CD4-positive, alpha-beta T cell treated with Interleukin-6 for 4 hours (primary cell): Measurements from ENCODE around the gene C19orf47.

Source experiments
- DNase-seq: peaks from one replicate; pipeline ENCODE4 v3.0.0-alpha.2; 2020; ENCODE audit warnings: mixed read lengths

The C19orf47 gene, protein sequence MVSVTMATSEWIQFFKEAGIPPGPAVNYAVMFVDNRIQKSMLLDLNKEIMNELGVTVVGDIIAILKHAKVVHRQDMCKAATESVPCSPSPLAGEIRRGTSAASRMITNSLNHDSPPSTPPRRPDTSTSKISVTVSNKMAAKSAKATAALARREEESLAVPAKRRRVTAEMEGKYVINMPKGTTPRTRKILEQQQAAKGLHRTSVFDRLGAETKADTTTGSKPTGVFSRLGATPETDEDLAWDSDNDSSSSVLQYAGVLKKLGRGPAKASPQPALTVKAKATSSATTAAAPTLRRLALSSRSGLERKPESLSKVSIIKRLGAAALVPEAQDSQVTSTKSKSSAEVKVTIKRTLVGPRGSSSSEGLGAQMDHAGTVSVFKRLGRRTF

DNA sequence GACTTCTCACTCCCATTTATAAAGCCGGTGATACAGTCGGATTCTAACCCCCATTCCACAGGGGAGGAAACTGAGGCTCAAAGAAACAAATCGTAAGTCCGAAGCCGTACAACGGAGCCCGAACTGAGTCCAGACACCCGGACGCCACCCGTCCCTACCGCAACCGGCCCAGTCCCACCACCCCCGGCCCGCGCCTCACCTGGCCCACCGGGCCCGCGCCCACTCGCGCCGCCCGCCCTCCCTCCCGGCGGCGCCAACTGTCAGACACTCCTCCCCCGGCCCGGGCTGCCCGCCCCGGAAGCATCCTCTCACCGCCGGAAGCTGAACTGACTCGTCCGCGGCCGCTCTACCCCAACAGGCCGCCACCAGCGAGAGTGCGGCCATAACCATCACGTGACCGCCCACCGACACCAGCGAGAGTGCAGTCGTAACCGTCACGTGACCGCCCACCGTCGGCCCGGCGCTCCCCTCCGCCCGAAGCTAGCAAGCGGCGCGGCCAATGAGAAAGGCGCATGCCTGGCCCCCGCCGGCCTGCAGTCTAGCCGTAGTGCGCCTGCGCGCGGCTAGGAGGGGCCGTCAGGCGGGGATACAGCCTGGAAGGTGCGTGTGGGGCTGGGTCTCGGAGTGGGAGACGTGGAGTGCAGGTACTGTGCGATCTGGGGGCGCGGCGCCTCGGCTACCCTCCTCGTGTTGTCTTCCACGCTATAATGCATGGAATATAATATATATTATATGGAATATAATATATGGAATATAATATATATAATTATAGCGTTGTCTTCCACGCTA is at the start of gene C19orf47, which contains the start of gene PLD3:
TSS of gene C19orf47 (minus strand) at position 273 of the 789 bp plus-strand sequence. CDS start 6,540 bp downstream, outside the sequence.
TSS of gene PLD3 (plus strand) at position 571 of the 789 bp plus-strand sequence. CDS start 17,789 bp downstream, outside the sequence.
- DNase-seq = peak; percentile 99

DNA sequence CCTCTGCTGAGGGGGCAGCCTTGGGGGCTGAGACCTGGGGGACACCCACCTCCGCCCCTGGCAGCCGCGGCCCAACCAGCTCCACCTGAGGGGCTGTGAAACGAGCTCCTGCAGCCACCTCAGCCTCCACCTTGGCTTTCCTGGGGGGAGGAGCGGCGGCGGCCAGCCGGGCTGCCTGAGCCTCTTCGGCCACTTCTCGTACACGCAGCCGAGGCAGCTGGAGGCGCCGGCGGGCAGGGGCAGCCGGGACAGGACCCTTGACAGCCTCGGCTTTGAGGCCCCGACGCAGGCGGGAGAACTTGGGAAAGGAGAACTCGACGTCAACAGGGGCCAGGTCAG is 49.3 kb upstream of the C19orf47 start:
- no peak for DNase-seq

DNA sequence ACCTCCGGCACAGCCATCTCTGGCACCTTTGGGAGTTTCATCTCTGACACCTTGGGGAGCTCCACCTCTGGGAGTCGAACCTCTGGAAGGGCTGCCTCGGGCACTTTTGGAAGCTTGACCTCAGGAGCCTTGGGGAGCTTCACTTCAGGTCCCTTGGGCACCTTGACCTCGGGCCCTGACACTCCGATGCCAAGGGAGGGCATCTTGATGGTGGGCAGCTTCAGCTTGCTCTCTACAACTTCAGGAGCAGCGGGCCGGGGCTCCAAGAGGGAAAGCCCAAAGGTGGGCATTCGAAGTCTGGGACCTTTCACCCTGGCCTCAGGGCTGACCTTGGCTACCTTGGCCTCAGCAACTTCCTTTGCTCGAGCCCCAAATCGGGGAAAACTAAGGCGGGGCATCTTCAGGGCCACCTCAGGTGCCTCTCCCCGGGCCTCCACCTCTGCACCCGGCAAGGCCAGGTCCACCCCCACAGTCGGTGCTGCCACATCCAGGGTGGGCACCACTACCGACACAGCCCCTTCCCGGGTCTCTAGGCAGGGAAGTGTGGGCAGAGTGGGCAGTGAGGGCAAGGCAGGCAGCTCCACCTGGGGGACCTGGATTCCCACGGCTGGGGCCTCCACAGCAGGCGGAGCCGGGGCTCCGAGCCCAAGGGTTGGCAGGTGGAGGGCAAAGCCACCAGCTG is 48.8 kb upstream of the C19orf47 start:
- DNase-seq = no peak

DNA sequence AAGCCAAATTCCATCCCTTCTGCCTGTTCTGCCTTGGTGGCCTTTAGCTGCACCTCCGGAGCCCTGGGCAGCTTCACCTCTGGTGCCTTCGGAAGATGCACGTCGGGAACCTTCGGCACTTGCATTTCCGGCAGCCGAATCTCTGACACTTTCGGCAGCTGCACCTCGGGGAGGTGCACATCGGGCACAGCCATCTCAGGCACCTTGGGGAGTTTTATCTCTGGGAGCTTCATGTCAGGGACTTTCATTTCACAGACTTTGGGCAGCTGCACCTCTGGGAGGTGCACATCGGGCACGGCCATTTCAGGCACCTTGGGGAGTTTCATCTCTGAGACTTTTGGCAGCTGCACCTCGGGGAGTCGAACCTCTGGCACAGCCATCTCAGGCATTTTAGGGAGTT is 47.8 kb upstream of the C19orf47 start:
- no peak for DNase-seq

DNA sequence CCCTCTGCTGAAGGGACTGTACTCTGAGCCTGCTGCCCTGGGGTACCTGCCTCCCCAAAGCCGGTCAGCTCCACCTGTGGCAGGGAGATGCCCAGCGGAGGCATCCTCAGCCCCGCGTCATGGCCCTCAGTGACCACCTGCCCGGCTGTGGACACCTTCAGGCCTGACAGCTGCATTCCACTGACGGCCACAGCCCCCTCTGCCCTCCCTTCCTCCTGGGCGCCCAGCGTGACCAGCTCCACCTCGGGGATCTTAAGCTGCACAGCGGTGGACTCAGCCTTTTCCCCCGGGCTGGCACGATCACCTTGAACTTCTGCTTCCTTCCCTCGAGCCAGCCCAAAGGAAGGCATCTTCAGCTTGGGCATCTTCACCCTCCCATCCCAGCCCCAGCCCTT is 46.6 kb upstream of the C19orf47 start:
- no peak for DNase-seq

DNA sequence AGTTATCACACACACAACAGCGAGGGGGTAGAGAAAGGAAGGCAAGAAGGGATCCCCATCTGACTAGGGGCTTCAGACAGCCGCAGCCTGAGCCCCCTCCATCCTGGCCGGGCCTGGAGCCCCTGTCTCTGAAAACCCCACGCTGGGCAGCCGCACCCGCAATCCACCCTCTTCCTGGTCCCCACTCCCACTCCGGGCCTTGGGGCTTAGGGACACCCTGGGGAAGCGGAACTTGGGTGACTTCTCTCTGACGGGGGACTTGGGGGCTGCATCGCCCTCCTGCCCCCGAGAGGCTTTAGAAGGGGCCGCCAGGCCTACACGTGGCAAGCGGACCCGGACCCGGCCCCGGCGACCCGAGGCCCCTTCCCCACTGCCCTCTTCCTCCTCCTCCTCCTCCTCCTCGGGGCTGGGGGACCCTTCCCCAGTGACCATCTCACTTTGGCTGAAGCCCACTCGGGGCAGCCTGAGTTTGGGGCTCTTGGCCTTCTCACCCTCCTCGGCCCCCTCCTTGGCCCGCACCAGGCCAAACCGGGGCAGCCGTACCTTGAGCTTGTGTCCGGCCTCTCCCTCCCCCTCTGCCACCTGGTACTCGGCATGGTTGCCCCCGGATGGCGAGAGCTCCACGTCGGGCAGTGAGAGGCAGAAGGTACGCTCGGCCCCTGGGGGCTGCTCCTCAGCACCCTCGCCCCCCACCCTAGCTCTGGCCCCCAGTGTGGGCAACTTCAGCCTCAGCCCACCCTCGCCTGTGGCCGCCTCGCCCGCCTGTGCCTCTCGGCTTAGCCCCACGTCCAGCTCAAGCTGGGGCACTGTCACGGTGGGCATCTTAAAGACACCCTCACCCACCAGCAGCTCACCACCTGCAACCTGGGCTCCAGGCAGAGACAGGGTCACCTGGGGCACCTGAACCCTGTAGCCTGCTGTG is 46.0 kb upstream of the C19orf47 start:
- no peak for DNase-seq

DNA sequence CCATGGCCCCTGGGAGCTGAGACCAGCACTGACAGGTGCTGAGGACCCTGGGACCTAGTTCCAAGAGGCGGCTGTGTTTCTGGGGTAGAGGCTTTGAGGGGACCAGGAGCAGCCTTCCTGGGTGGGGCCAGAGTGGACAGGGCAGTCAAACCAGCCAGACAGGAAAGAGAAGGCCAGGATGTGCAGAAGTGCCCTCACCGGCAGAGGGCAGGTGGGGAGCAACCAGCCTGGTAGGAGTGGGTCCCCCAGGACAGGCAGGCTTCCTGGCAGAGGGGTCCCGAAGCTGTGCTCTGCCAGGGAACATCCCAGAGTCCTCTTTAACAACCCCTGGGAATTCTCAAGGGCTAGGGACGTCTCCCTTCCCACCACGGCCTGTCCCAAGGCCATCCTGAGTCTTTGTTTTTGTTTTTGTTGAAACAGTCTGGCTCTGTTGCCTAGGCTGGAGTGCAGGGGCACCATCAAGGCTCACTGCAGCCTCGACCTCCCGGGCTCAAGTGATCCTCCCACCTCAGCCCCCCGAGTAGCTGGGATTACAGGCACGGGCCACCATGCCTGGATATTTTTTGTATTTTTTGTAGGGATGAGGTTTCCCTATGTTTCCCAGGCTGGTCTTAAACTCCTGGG is 44.8 kb upstream of the C19orf47 start:
- DNase-seq = no peak

DNA sequence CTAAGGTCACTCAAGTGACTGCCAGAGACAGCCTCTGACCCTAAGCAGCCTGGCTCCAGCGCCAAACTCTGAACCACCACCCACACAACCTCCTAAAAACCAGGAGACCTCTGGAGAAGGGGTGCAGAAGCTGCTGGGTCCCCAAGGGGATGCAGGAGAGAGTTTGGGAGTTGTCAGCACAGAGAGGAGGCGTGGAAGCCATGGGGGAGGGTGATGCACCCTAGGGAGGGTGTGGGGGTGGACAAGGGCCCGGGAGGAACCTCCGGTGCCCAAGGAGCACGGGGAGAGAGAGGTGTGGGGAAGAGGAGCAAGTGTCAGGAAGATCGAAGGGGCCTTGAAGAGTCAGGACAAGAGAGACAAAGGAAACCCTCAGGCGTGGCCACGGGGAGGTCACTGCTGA is 43.9 kb upstream of the C19orf47 start:
- DNase-seq = no peak

DNA sequence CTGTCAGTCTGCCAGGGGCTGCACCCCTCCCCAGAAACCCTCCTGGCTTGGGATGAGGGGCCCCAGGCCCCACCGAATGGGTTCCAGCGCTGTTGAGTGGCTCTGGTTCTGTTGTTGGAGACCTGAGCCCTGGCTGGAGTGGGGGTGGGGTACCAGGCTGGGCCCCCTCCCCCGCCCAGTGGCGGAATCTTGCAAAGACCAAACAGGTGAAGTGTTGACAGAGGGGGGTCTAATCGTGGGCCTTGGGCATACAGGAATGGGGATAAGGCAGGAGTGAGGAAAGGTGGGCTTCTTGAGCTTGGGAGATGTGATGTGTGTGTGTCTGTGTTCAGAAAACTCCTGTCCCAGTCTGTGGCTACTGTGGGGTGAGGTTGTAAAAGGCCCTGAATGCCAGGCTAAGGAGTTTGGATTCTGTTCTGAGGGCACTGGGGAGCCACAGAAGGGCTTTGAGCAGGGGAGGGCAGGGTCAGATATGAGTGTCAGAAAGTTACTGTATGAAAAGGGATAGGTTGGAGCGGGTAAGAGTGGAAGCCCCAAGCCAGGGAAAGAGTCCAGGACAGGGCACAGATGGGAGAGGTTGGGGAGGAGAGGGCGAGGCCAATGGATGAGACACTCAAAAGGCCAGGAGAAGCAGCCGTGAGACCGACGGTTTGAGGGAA is 42.0 kb upstream of the C19orf47 start, which contains the start of gene HIPK4:
TSS of gene HIPK4 (minus strand) at position 98 of the 659 bp plus-strand sequence. CDS start 279 bp downstream, outside the sequence.
- DNase-seq = no peak

DNA sequence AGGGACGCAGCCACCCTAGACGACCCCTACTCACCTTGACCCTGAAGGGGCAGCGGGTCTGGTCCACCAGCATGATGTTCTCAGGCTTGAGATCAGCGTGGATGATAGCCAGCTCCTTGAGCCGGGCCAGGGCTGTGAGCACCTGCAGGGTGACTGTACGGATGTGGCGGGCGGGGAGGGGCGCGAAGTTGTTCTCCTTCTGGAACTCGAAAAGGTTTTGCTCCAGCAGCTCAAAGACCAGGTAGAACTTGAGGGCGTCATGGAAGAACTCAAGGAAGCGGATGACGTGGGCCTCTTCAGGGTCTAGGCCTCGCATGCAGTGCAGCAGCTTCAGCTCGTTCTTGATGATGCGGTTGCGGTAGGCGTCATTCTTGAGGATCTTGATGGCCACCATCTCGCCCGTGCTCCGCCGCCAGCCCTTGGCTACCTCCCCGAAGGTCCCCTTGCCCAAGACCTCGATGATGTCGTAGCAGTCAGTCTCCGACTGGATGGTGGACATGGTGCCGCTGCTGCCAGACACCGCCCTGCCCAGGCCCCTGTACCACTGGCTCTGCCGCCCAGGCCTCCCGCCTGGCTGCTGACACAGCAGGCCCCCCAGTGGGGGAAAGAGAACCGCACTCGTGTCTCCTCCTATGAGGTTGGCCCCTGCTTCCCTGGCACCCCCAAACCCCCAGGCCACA is 41.3 kb upstream of the C19orf47 start:
- DNase-seq = no peak

DNA sequence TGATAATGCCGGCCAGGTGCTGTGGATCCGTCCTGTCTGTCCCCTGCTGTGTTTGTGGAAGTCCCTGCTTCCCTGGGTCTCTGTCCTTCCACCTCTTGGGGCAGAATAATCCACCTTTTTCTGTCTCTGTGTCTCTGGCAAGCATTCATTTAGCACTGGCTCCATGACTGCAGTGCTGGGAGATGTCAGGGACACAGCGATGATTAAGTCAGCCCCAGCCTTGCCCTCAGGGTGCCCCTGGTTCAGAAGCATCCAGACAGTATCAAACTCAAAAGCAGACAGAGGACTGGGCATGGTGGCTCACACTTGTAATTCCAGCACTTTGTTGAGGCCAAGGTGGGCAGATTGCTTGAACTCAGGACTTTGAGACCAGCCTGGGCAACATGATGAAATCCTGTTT is 40.3 kb upstream of the C19orf47 start:
- no peak for DNase-seq

DNA sequence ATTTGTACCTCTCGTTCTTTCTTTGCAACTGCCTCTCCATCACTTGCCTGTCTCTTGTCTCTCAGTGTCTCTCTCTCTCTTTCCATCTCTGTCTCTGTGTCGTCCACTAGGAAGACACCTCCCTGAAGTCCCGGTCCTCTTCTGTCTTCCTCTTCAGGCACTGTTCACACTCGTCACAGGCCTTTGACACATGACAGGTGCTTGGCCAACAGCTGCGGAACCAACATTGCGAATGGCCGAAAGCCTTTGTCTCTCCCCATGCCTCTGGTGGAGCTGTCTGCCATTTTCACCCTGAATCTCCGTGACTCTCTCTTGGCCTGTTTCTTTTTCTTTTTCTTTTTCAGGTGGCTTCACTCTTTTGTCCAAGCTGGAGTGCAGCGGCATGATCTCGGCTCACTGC is 39.0 kb upstream of the C19orf47 start:
- DNase-seq = no peak

DNA sequence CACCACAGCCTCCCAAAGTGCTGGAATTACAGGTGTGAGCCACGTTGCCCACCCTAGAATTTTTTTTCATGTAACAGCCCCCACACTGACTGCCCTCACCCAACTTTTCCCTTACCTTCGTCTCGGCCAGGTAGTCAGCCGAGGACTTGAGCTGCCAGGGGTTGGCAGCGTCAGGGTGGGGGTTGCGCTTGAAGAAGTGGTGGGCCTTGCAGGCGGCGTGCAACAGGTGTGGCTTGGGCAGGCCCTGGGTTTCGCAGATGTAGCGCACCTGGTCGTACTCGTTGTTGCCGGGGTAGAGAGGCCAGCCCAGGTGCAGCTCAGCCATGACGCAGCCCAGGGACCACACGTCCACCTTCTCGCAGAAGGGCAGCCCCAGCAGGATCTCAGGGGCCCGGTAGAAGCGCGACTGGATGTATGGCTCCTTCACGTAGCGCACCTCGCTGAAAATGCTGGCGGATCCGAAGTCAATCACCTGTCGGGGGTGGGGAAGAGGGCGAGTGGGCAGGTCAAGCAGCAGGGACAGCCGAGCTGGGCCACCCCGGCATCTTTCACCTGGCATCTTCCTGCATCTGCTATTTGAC is 35.6 kb upstream of the C19orf47 start:
- DNase-seq = no peak

DNA sequence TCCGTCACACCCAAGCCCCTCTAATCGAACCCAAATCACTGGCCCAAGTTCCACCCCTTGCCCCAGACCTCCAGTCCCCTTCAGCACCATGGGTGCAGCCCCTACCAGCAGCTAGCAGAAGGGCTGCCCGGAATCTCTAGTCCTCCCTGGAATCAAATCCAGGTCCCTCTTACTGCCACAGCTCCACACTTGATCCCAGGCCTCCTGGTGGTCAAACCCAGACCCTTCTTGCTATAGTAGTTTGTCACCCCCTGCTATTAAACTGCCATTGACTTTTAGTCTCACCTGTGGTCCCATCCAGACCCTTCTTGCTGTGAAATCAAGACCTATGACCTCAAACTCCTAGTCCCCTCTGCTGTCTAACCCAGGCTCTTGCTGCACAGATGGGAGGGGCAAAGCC is 33.1 kb upstream of the C19orf47 start:
- DNase-seq = no peak

DNA sequence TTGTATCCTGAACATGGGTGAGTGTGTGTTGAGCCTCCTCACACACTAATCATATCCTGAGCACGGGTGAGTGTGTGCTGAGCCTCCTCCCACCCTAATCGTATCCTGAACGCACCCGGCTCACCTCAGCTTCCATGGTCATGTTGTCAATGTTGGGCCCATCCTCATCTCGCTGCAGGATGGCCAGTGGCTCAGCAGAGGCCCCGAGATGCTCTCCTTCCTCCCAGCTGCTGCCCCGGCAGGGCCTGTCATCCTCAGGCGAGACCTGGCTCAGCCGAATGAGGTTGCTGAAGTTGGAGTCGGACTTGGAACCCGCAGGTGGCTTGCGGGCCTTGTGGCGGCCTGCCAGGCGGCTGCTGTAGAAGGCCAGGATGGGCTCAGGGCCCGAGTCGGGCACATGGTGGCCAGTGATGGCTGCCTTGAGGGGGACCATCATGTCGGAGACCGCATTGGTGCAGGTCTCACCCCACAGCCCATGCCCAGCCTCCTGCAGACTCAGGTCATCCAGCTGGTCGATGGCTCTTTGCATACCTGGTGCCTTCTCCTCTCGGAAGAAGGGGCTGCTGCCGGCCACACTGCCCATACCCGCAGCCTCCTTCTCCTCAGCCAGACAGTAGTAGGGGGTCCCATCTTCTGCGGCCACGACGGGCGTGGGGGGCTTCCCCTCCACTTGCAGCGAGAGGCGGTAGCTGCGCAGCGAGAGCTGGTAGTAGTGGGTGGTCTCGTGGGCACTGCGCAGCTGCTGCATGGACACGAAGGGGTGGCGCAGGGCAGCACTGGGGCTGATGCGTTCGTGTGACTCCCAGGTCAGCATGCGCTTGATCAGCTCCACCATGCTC is 32.2 kb upstream of the C19orf47 start:
- DNase-seq = no peak

DNA sequence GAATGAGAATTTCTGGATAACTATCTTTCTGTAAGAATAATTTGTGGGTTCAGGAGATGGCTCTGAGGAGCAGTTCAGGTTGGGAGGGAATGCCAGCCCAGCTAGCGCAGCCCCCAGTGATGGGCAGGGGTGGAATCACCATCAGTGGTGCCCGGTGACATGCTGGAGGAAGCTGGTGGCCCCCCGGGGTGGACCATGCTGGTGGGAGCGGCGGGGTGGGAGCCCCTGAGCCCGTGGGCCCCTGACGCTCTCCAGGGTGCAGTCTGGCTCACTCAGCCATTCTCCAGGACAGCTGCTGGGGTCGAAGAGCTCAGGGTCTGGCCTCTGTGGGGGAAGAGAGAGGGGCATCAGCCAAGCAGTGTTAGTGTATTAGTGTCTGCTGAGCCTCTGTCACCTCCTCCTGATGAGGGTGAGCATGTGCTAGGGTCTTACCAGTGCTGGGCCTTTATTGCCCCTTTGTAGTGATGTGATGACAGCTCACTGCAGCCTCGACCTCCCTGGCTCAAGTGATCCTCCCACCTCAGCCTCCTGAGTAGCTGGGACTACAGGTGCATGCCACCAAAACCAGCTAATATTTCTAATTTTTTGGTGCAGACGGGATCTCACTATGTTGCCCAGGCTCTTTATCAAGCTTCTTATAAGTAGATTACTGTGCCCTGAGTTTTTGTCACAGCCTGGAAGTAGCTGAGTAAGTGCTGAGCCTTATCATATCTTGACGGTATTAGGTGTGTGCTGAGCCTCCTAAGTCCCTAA is 31.4 kb upstream of the C19orf47 start:
- DNase-seq = no peak

DNA sequence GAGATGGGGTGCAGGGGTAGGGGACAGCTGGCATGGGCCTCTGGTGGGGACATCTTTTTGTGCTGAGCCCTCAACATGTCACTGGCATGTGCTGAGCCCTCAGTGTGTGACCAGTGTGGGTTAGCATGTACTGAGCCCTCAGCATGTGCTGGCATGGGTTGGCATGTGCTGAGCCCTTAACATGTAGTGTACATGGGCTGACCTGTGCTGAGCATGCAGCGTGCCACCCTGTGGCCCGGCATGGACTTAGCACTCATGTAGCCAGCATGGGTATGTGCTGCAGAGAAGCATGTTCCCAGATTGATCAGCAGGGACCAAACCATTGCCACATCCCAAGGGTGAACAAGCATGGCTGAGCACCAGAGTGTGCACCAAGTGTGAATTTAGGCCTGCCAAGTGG is 30.3 kb upstream of the C19orf47 start:
- no peak for DNase-seq

DNA sequence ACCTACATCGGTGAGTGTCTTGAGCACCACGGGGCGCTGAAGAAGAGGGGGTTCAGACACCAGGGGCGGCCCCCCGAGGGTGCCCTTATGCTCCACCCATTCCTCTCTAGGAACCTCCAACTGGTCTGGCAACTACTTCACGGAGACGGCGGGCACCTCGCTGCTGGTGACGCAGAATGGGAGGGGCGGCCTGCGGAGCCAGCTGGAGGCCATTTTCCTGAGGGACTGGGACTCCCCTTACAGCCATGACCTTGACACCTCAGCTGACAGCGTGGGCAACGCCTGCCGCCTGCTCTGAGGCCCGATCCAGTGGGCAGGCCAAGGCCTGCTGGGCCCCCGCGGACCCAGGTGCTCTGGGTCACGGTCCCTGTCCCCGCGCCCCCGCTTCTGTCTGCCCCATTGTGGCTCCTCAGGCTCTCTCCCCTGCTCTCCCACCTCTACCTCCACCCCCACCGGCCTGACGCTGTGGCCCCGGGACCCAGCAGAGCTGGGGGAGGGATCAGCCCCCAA is 29.7 kb upstream of the C19orf47 start:
- no peak for DNase-seq
